T-cell (primary cell): ENCODE measurements around the gene PRKCI. TPM values are rescaled to one million over a fixed set of nuclear protein-coding genes. Genes with fewer than 3 reads are reported as not detected.

Source experiments
- ATAC-seq, 4 experiments: fragments of 200-7000 bp in 3 of 4; fragments of 150-1000 bp in 1 of 4; cut with Tn5 transposase; replicated peaks in 1 of 4; 1 replicate in 3 of 4; 2 replicates in 1 of 4; pipeline ENCODE4 v1.10.0; 2021; ENCODE audit warnings: moderate library complexity in 3 of 4, mild to moderate bottlenecking in 2 of 4, moderate number of reproducible peaks in 1 of 4
- CTCF ChIA-PET, 2 donors: fragments of 300-600 bp; sonication (Branson Sonifier 250); formaldehyde crosslinking; loops; one replicate each; lab custom pipeline; 2022; ENCODE audit warnings: antibody characterized with exemption in 2 of 2; lab: Charles Lee
- POLR2A ChIA-PET, 2 donors: fragments of 300-600 bp; sonication (Branson Sonifier 250); formaldehyde crosslinking; loops; one replicate each; lab custom pipeline; 2022; ENCODE audit warnings: antibody characterized with exemption in 2 of 2; lab: Charles Lee
- DNase-seq, 35 experiments: peaks; one replicate each; pipeline versions ENCODE4 v3.0.0 to v3.0.0-alpha.2; 2013 to 2023
- H3K27ac ChIP-seq: one replicate; pipeline ENCODE4 v1.5.1; 2013; ENCODE audit warnings: low read length
- H3K27me3 ChIP-seq, 2 experiments: replicated peaks in 1 of 2; 1 replicate in 1 of 2; 2 replicates in 1 of 2; pipeline versions ENCODE4 v1.6.1 to v1.7.0; 2013; ENCODE audit warnings: low read length in 1 of 2, mixed read lengths in 1 of 2; ENCODE audit not compliant: control insufficient read depth in 2 of 2, insufficient read depth in 2 of 2; ENCODE audit errors: extremely low read depth in 1 of 2
- H3K36me3 ChIP-seq, 2 donors: 1 replicate in 1 of 2; 2 replicates in 1 of 2; pipeline versions ENCODE4 v1.6.1 to v1.7.0; 2013; ENCODE audit warnings: low read length in 1 of 2; ENCODE audit not compliant: control insufficient read depth in 2 of 2, insufficient read depth in 1 of 2; ENCODE audit errors: extremely low read depth in 1 of 2
- H3K4me1 ChIP-seq, 2 experiments: 1 replicate in 1 of 2; 2 replicates in 1 of 2; pipeline versions ENCODE4 v1.6.1 to v1.7.0; 2013; ENCODE audit warnings: low read length in 2 of 2, mixed read lengths in 1 of 2; ENCODE audit not compliant: insufficient read depth in 2 of 2, control insufficient read depth in 1 of 2; ENCODE audit errors: extremely low read depth in 1 of 2
- H3K4me3 ChIP-seq, 2 donors: 1 replicate in 1 of 2; 2 replicates in 1 of 2; pipeline versions ENCODE4 v1.5.1 to v1.7.0; 2013; ENCODE audit warnings: mild to moderate bottlenecking in 2 of 2, low read length in 1 of 2, moderate library complexity in 1 of 2; ENCODE audit not compliant: control insufficient read depth in 1 of 2; ENCODE audit errors: extremely low read depth in 1 of 2
- H3K9me3 ChIP-seq: 2 replicates; pipeline ENCODE4 v1.7.0; 2013
- H3K27ac Mint-ChIP-seq, 2 donors: one replicate each; pipeline ENCODE4 v1.8.0; 2020 to 2021; ENCODE audit warnings: mild to moderate bottlenecking in 2 of 2, mixed read lengths in 2 of 2
- H3K27me3 Mint-ChIP-seq, 2 donors: one replicate each; pipeline ENCODE4 v1.8.0; 2021 to 2022; ENCODE audit warnings: mixed read lengths in 2 of 2
- H3K36me3 Mint-ChIP-seq: one replicate; pipeline ENCODE4 v1.8.0; 2021; ENCODE audit warnings: mixed read lengths
- H3K4me1 Mint-ChIP-seq, 3 donors: one replicate each; pipeline ENCODE4 v1.8.0; 2020 to 2022; ENCODE audit warnings: mixed read lengths in 3 of 3, mild to moderate bottlenecking in 1 of 3
- H3K4me3 Mint-ChIP-seq, 3 donors: one replicate each; pipeline ENCODE4 v1.8.0; 2020 to 2022; ENCODE audit warnings: mild to moderate bottlenecking in 3 of 3, mixed read lengths in 3 of 3, moderate library complexity in 3 of 3
- H3K9me3 Mint-ChIP-seq, 3 donors: one replicate each; pipeline ENCODE4 v1.8.0; 2020 to 2022; ENCODE audit warnings: mixed read lengths in 3 of 3
- WGBS: methylation state at CpG from one replicate; pipeline ENCODE4 v1.1.5; 2013; ENCODE audit warnings: missing lambda C conversion rate; ENCODE audit not compliant: insufficient coverage; 5-methylcytosine and 5-hydroxymethylcytosine counted together
- total RNA-seq, 35 experiments: library from RNA in 6 of 35; stranded (reverse) in 6 of 35; fragments of 120-200 nt in 1 of 35; gene quantifications; one replicate each; pipeline versions ENCODE4 v1.2.1 to v1.2.4 and lab custom pipeline; 2013 to 2026

The PRKCI gene
- total RNA-seq: 10 to 100 TPM; 17.1 to 26.3 (median 23.9) TPM
- 24.7 TPM for total RNA-seq (2013)
- total RNA-seq (lab: John Stamatoyannopoulos, UW): 26.0 to 122 (median 57.5) reads per million in 29 experiments

GRCh38 chr3:170221924-170222646 lies at the start of gene PRKCI:
Gene PRKCI, plus strand, starts transcription at chr3:170222424. Its CDS starts 246 bp downstream, at chr3:170222670.
- DNase-seq (peak; percentile 62 to 92 (median 76)), ATAC-seq (peak; percentile 90 to 97 (median 96))
- Mint-ChIP-seq H3K36me3 (no peaks in the 10 kb centered on the region), H3K4me1 (peaks cover 27 to 38% (median 35%) of the 10 kb centered on the region in 3 donors), H3K9me3 (no peaks in the 10 kb centered on the region), H3K27ac (peak within 1 kb of the TSS; percentile 92 to 97), H3K4me3 (peak within 1 kb of the TSS; percentile 92 to 93 (median 92)), H3K27me3 (no peaks in the 10 kb centered on the region)
- H3K36me3 ChIP-seq: no peaks in the 10 kb centered on the region
- no peaks in the 10 kb centered on the region for H3K9me3 ChIP-seq
- H3K4me3 ChIP-seq: peak within 1 kb of the TSS; percentile 67 to 77
- under 1% methylated on average over 46 of the region's 60 CpGs for WGBS
- CTCF ChIA-PET: no interaction called here
- POLR2A ChIA-PET: interaction anchor here in 1 of 2 donors (0.5 to 0.7 kb wide), 2 partner anchors 39 to 134 kb away, joined by 3 to 4 read pairs; no protein-coding TSS in a partner anchor
- H3K27ac ChIP-seq: peak within 1 kb of the TSS; percentile 72
- H3K27me3 ChIP-seq: no peaks in the 10 kb centered on the region
- H3K4me1 ChIP-seq: peaks cover 8 to 12% of the 10 kb centered on the region in 2 experiments

GRCh38 chr3:170178651-170179050 lies 43.6 kb upstream of the PRKCI start:
- Mint-ChIP-seq H3K4me1 (peaks cover 46 to 61% (median 49%) of the 10 kb centered on the region in 3 donors), H3K27ac (peak overlapping the region; percentile 40 to 68), H3K9me3 (no peaks in the 10 kb centered on the region), H3K27me3 (no peaks in the 10 kb centered on the region), H3K4me3 (peak overlapping the region; percentile 41 to 94 (median 55)), H3K36me3 (peaks cover 32% of the 10 kb centered on the region)
- POLR2A ChIA-PET: interaction anchor here in 1 of 2 donors (0.6 to 1.1 kb wide), 2 partner anchors 24 to 366 kb away, joined by 3 read pairs; partner anchors contain the start of genes LRRC34 and LRRIQ4
- H3K27ac ChIP-seq: peak overlapping the region; percentile 100
- CTCF ChIA-PET: interaction anchor here (0.5 to 1.1 kb wide), 8 partner anchors 8 to 317 kb away, joined by 3 to 5 read pairs (median 3); no protein-coding TSS in a partner anchor
- peaks cover 0 to 38% of the 10 kb centered on the region in 2 donors for H3K36me3 ChIP-seq
- no peak overlapping the region for H3K4me3 ChIP-seq
- H3K4me1 ChIP-seq: peaks cover 24 to 42% of the 10 kb centered on the region in 2 experiments
- H3K27me3 ChIP-seq: no peaks in the 10 kb centered on the region
- no peaks in the 10 kb centered on the region for H3K9me3 ChIP-seq
- 0% methylated on average over 1 of the region's 3 CpGs for WGBS
- DNase-seq (peak; percentile 7 to 76 (median 53)), ATAC-seq (peak; percentile 62 to 66 (median 64))

- no peaks in the 10 kb centered on the region for H3K27me3 Mint-ChIP-seq
- no CpG with 5 or more reads among the region's 1 CpG for WGBS
Observed at GRCh38 chr3:170179432-170179831, 42.8 kb upstream of the PRKCI start.

GRCh38 chr3:170180079-170180907 lies 41.9 kb upstream of the PRKCI start:
- H3K4me3 ChIP-seq: peak overlapping the region; percentile 97 to 98
- H3K9me3 ChIP-seq: no peaks in the 10 kb centered on the region
- ATAC-seq (peak; percentile 4 to 44 (median 18)), DNase-seq (peak in 6 of 35 experiments; percentile 3 to 39 (median 12))
- Mint-ChIP-seq H3K27me3 (no peaks in the 10 kb centered on the region), H3K27ac (peak overlapping the region; percentile 93 to 98), H3K9me3 (no peaks in the 10 kb centered on the region), H3K4me1 (peaks cover 36 to 51% (median 36%) of the 10 kb centered on the region in 3 donors), H3K4me3 (peak overlapping the region; percentile 94 to 99 (median 97)), H3K36me3 (peaks cover 23% of the 10 kb centered on the region)
- ChIA-PET CTCF (interaction anchor here (0.6 to 1.2 kb wide), 9 partner anchors 8 to 366 kb away, joined by 3 to 8 read pairs (median 3); no protein-coding TSS in a partner anchor), POLR2A (interaction anchor here (0.6 to 2.6 kb wide), 9 partner anchors 11 to 1909 kb away, joined by 4 to 20 read pairs (median 8); no protein-coding TSS in a partner anchor)
- peaks cover 0 to 25% of the 10 kb centered on the region in 2 donors for H3K36me3 ChIP-seq
- peak overlapping the region; percentile 100 for H3K27ac ChIP-seq
- no peaks in the 10 kb centered on the region for H3K27me3 ChIP-seq
- H3K4me1 ChIP-seq: peaks cover 24 to 36% of the 10 kb centered on the region in 2 experiments
- 8% methylated on average over 8 of the region's 16 CpGs for WGBS

More at GRCh38 chr3:170179432-170179831, 42.8 kb upstream of the PRKCI start:
- H3K9me3 ChIP-seq: no peaks in the 10 kb centered on the region
- Mint-ChIP-seq H3K36me3 (peaks cover 30% of the 10 kb centered on the region), H3K9me3 (no peaks in the 10 kb centered on the region), H3K27ac (peak overlapping the region; percentile 93 to 98), H3K4me3 (peak overlapping the region; percentile 94 to 99 (median 97)), H3K4me1 (peaks cover 43 to 58% (median 44%) of the 10 kb centered on the region in 3 donors)
- H3K4me1 ChIP-seq: peaks cover 24 to 38% of the 10 kb centered on the region in 2 experiments
- peaks cover 0 to 33% of the 10 kb centered on the region in 2 donors for H3K36me3 ChIP-seq
- peak overlapping the region in 1 of 2 donors; percentile 97 for H3K4me3 ChIP-seq
- H3K27ac ChIP-seq: peak overlapping the region; percentile 100
- DNase-seq (no peak), ATAC-seq (no peak)
- ChIA-PET CTCF (interaction anchor here (0.7 to 1.1 kb wide), 6 partner anchors 9 to 10 kb away, joined by 3 to 5 read pairs (median 3); no protein-coding TSS in a partner anchor), POLR2A (interaction anchor here in 1 of 2 donors (0.6 to 2.6 kb wide), 3 partner anchors 25 to 367 kb away, joined by 3 to 20 read pairs (median 3); partner anchors contain the start of genes LRRC34 and LRRIQ4)
- H3K27me3 ChIP-seq: no peaks in the 10 kb centered on the region

GRCh38 chr3:170180908-170181885 lies 41.0 kb upstream of the PRKCI start, which contains the start of gene PHC3:
Gene PHC3, minus strand, starts transcription at chr3:170181733. Its CDS starts 18 bp downstream, at chr3:170181715.
- Histone ChIP-seq H3K4me1 (peaks cover 24 to 32% of the 10 kb centered on the region in 2 experiments), H3K9me3 (no peaks in the 10 kb centered on the region), H3K27me3 (no peaks in the 10 kb centered on the region), H3K4me3 (peak within 1 kb of the TSS; percentile 97 to 98), H3K27ac (peak within 1 kb of the TSS; percentile 100), H3K36me3 (peaks cover 0 to 18% of the 10 kb centered on the region in 2 donors)
- Mint-ChIP-seq H3K27ac (peak within 1 kb of the TSS; percentile 99 to 100), H3K9me3 (no peaks in the 10 kb centered on the region), H3K36me3 (peaks cover 19% of the 10 kb centered on the region), H3K4me1 (peaks cover 33 to 44% (median 34%) of the 10 kb centered on the region in 3 donors), H3K27me3 (no peaks in the 10 kb centered on the region), H3K4me3 (peak within 1 kb of the TSS; percentile 94 to 99 (median 97))
- WGBS: under 1% methylated on average over 55 of the region's 71 CpGs
- ATAC-seq (peak; percentile 76 to 81 (median 79)), DNase-seq (peak; percentile 82 to 96 (median 87))
- ChIA-PET POLR2A (interaction anchor here (0.6 to 2.6 kb wide), 4 partner anchors 33 to 180 kb away, joined by 4 to 20 read pairs (median 5); no protein-coding TSS in a partner anchor), CTCF (interaction anchor here (0.6 to 1.2 kb wide), 3 partner anchors 9 to 367 kb away, joined by 3 read pairs; no protein-coding TSS in a partner anchor)
